K562 (cell line): ENCODE data around the gene ABHD16B. TPM values are rescaled to one million over a fixed set of nuclear protein-coding genes. Genes with fewer than 3 reads are reported as not detected.
A peak's percentile ranks its signal among the peaks of the same experiment; 100 is the strongest.

Experiments used
- ARID1B ChIP-seq: fragments of 450-650 bp; IDR thresholded peaks from 2 replicates; pipeline ENCODE4 v1.6.1; 2016; ENCODE audit warnings: antibody characterized with exemption, mild to moderate bottlenecking, inconsistent platforms
- CBFA2T2 ChIP-seq: fragments of 450-650 bp; conservative IDR thresholded peaks from 2 replicates; pipeline ENCODE4 v1.6.1; 2017; ENCODE audit warnings: mild to moderate bottlenecking
- CC2D1A ChIP-seq: fragments of 450-650 bp; IDR thresholded peaks from 2 replicates; pipeline ENCODE4 v1.6.1; 2017; ENCODE audit warnings: mild to moderate bottlenecking
- CGGBP1 ChIP-seq: fragments of 250-450 bp; sonication (Bioruptor Pico); IDR thresholded peaks from 2 replicates; pipeline ENCODE4 v1.9.0; 2021; ENCODE audit warnings: mild to moderate bottlenecking
- CHAMP1 ChIP-seq: fragments of 450-650 bp; IDR thresholded peaks from 2 replicates; pipeline ENCODE4 v1.6.1; 2016; ENCODE audit warnings: mild to moderate bottlenecking
- CREM ChIP-seq: IDR thresholded peaks from 2 replicates; pipeline ENCODE4 v1.6.1; 2014; ENCODE audit warnings: antibody characterized with exemption, low read depth
- CTBP1 ChIP-seq: fragments of 450-650 bp; IDR thresholded peaks from 2 replicates; pipeline ENCODE4 v1.6.1; 2016; ENCODE audit warnings: borderline replicate concordance
- ELF4 ChIP-seq: fragments of 450-650 bp; formaldehyde crosslinking; IDR thresholded peaks from 2 replicates; pipeline ENCODE4 v1.4.0; 2022; ENCODE audit warnings: missing genetic modification characterization
- ESRRA ChIP-seq: fragments of 450-650 bp; IDR thresholded peaks from 2 replicates; pipeline ENCODE4 v1.6.1; 2014; ENCODE audit warnings: low read depth, mild to moderate bottlenecking, moderate library complexity, borderline replicate concordance
- MAZ ChIP-seq, 2 experiments: fragments of 450-650 bp in 1 of 2; sonication (generic) in 1 of 2; formaldehyde crosslinking; IDR thresholded peaks in 1 of 2; conservative IDR thresholded peaks in 1 of 2; 2 replicates each; pipeline versions ENCODE4 v1.4.0 to v1.5.0; 2020; ENCODE audit warnings: mild to moderate bottlenecking in 1 of 2, missing genetic modification reagents in 1 of 2
- MBD2 ChIP-seq: sonication (generic); IDR thresholded peaks from 2 replicates; pipeline ENCODE4 v1.6.1; 2016; ENCODE audit warnings: low read depth, borderline replicate concordance
- MCM5 ChIP-seq: fragments of 450-650 bp; IDR thresholded peaks from 2 replicates; pipeline ENCODE4 v1.6.1; 2016; ENCODE audit warnings: low read depth
- NCOA4 ChIP-seq: fragments of 450-650 bp; IDR thresholded peaks from 2 replicates; pipeline ENCODE4 v1.6.1; 2018; ENCODE audit warnings: mild to moderate bottlenecking; ENCODE audit not compliant: partially characterized antibody
- NR2C2 ChIP-seq, 2 experiments: fragments of 200-800 bp in 1 of 2; sonication (Bioruptor generic) in 1 of 2; sonication (generic) in 1 of 2; formaldehyde crosslinking in 1 of 2; IDR thresholded peaks; 2 replicates each; pipeline versions ENCODE4 v1.6.1 to v1.8.0; 2016 to 2022; ENCODE audit warnings: mild to moderate bottlenecking in 1 of 2, missing compliant biosample characterization in 1 of 2, missing genetic modification characterization in 1 of 2, missing genetic modification reagents in 1 of 2
- PCBP1 ChIP-seq: fragments of 200-400 bp; formaldehyde crosslinking; IDR thresholded peaks from 2 replicates; pipeline ENCODE4 v1.6.1; 2018; ENCODE audit warnings: mild to moderate bottlenecking, low read depth, low read length; ENCODE audit not compliant: poor library complexity, severe bottlenecking
- RCOR1 ChIP-seq, 2 experiments: IDR thresholded peaks; 2 replicates each; pipeline ENCODE4 v1.6.1; 2012; ENCODE audit warnings: low read depth in 2 of 2, low read length in 2 of 2, borderline replicate concordance in 1 of 2, improper control_type of control experiment in 1 of 2
- RNF2 ChIP-seq: sonication (generic); IDR thresholded peaks from 2 replicates; pipeline ENCODE4 v1.6.1; 2016
- SMAD4 ChIP-seq: fragments of 250-450 bp; sonication (Bioruptor Pico); conservative IDR thresholded peaks from 2 replicates; pipeline ENCODE4 v1.8.0; 2021; ENCODE audit warnings: inconsistent platforms, mild to moderate bottlenecking, moderate library complexity
- SMARCA5 ChIP-seq: fragments of 450-650 bp; IDR thresholded peaks from 2 replicates; pipeline ENCODE4 v1.6.1; 2016
- ZBTB7A ChIP-seq: IDR thresholded peaks from 2 replicates; pipeline ENCODE4 v1.6.1; 2011; ENCODE audit warnings: low read depth, mild to moderate bottlenecking, low read length, moderate library complexity, borderline replicate concordance; ENCODE audit not compliant: control insufficient read depth
- ZNF133 ChIP-seq: fragments of 250-450 bp; sonication (Bioruptor Pico); IDR thresholded peaks from 2 replicates; pipeline ENCODE4 v1.4.0; 2020; ENCODE audit warnings: mild to moderate bottlenecking
- ZNF408 ChIP-seq: fragments of 250-450 bp; sonication (Bioruptor Pico); IDR thresholded peaks from 2 replicates; pipeline ENCODE4 v1.4.0; 2020; ENCODE audit warnings: low read depth, mild to moderate bottlenecking, moderate library complexity
- polyA plus RNA-seq, 8 experiments: library from polyadenylated mRNA; depleted of rRNA in 4 of 8; stranded (reverse) in 5 of 8; unstranded in 3 of 8; fragments of >200 nt; fragmentation: Nextera tagmentation in 2 of 8; fragmentation: Illumina TruSeq in 1 of 8; extraction: Ambion mirVana in 2 of 8; extraction: Trizol in 1 of 8; gene quantifications; 2 replicates each; pipeline versions ENCODE4 v1.2.1 to v1.2.3, GENCODE V29; 2011 to 2014; ENCODE audit warnings: inconsistent platforms in 1 of 8, missing spikeins in 1 of 8
- total RNA-seq, 7 experiments: library from RNA; depleted of rRNA in 6 of 7; stranded (reverse); fragments of >200 nt in 6 of 7; fragmentation: Illumina TruSeq in 2 of 7; extraction: Trizol in 2 of 7; gene quantifications; 2 replicates each; pipeline versions ENCODE4 v1.2.1 to v1.2.3, GENCODE V29; 2011 to 2021; ENCODE audit warnings: low replicate concordance in 1 of 7
- TF ChIP-seq, protein P1 (sequence below): fragments of 450-650 bp; IDR thresholded peaks from 2 replicates; pipeline ENCODE4 v1.6.1; 2016; ENCODE audit warnings: borderline replicate concordance

ABHD16B gene
- total and polyA plus RNA-seq, 9 of the 15 experiments (the other 6 are each of a cell fraction or from before 2014, with no cell fraction given): not detected

DNA sequence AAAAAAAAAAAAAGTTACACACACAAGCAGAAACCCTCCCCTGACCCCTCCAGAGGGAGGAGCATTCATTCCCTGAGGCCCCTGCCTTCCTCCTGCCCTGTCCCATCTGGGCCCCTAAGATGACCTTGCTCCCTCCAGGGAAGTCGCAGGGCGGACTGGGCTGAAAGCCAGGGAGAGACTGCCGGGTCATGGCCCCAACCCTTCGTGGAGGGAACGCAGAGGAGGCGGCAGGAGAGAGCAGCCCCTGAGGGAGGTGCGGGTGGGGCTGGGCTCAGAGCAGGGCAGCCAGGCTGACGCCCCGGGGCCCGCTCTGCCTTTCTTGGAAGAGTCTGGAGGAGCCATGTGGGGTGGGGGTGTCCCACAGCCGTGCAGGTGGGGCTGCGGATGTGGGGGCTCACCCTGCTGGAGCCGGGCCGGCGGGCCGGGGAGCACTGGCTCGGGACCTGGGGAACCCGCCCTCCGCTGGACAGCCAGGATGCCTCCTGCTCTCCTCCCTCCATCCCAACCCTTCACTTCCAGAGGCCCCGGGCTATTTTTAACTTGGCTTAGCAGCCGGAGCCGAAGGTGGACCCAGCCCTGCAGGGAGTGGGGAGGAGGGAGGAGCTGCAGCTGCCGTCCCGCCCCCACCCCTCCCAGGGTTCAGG lies 15.0 kb upstream of the ABHD16B start (continued):
- peak; percentile 35; the same call in 1 of the 2 replicates for TF ChIP-seq CREM
- TF ChIP-seq CBFA2T2: peak; percentile 27; the same call in 1 of the 2 replicates
- peak; percentile 63; the same call in 1 of the 2 replicates for TF ChIP-seq CTBP1
- peak; percentile 54; the same call in 1 of the 2 replicates for TF ChIP-seq ZBTB7A
- TF ChIP-seq, protein P1, sequence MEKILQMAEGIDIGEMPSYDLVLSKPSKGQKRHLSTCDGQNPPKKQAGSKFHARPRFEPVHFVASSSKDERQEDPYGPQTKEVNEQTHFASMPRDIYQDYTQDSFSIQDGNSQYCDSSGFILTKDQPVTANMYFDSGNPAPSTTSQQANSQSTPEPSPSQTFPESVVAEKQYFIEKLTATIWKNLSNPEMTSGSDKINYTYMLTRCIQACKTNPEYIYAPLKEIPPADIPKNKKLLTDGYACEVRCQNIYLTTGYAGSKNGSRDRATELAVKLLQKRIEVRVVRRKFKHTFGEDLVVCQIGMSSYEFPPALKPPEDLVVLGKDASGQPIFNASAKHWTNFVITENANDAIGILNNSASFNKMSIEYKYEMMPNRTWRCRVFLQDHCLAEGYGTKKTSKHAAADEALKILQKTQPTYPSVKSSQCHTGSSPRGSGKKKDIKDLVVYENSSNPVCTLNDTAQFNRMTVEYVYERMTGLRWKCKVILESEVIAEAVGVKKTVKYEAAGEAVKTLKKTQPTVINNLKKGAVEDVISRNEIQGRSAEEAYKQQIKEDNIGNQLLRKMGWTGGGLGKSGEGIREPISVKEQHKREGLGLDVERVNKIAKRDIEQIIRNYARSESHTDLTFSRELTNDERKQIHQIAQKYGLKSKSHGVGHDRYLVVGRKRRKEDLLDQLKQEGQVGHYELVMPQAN: no peak
- peak; percentile 45 for TF ChIP-seq PCBP1
- peak; percentile 35; the same call in 1 of the 2 replicates for TF ChIP-seq ARID1B
- TF ChIP-seq RNF2: peak; percentile 48; the same call in 1 of the 2 replicates
- no peak; the same call in 1 of the 2 replicates for TF ChIP-seq SMAD4
- TF ChIP-seq MBD2: no peak
- 0 out of 2 replicates have a peak, but pooled peaks have one; percentile 22 for TF ChIP-seq CC2D1A
- peak; percentile 36; the same call in 1 of the 2 replicates for TF ChIP-seq NR2C2 (CRISPR knock-in tag; IDR thresholded peaks at IDR 0.05)
- peak; percentile 64; the same call in 1 of the 2 replicates for TF ChIP-seq NR2C2 (tag; IDR thresholded peaks at IDR 0.05)
- TF ChIP-seq MCM5: no peak
- TF ChIP-seq ELF4 (CRISPR knock-in tag): no peak
- no peak for TF ChIP-seq ZNF133 (CRISPR knock-in tag)
- no peak for TF ChIP-seq CGGBP1
- TF ChIP-seq SMARCA5: no peak
- peak; percentile 92 for TF ChIP-seq ESRRA
- TF ChIP-seq MAZ (CRISPR knock-in tag; conservative IDR thresholded peaks at IDR 0.05 in 1 of 2, IDR thresholded peaks at IDR 0.05 in 1 of 2): peak; percentile 65 to 70; a peak in 3 of 4 replicates
- peak in 1 of 2 experiments; percentile 44; a peak in 1 of 4 replicates for TF ChIP-seq RCOR1 (IDR thresholded peaks at IDR 0.05; ENCODE audit: borderline replicate concordance in 1 of 2, low read depth in 2 of 2, low read length in 2 of 2)
- TF ChIP-seq ZNF408: no peak
- TF ChIP-seq CHAMP1: no peak
- TF ChIP-seq NCOA4: no peak
